GM06990 (cell line): ENCODE results near the gene MAPKAP1.

Experiments used
- DNase-seq: peaks from one replicate; pipeline ENCODE4 v3.0.0-alpha.2; 2011; ENCODE audit not compliant: insufficient read length; ENCODE audit errors: extremely low read depth
- H3K27me3 ChIP-seq: replicated peaks from 2 replicates; pipeline ENCODE4 v1.6.0; 2011; ENCODE audit warnings: low read length; ENCODE audit not compliant: control insufficient read depth, insufficient read depth
- H3K36me3 ChIP-seq: 2 replicates; pipeline ENCODE4 v1.5.1; 2011; ENCODE audit warnings: low read length; ENCODE audit not compliant: control insufficient read depth, insufficient read depth
- H3K4me3 ChIP-seq: replicated peaks from 2 replicates; pipeline ENCODE4 v1.5.1; 2011; ENCODE audit warnings: low read depth, mild to moderate bottlenecking, control low read depth, low read length
- TF ChIP-seq, protein P1 (sequence below): IDR thresholded peaks from 2 replicates; pipeline ENCODE4 v1.5.1; 2011; ENCODE audit warnings: low read length, control low read depth, mild to moderate bottlenecking, inconsistent platforms; ENCODE audit not compliant: insufficient read depth, poor library complexity, severe bottlenecking

MAPKAP1 gene

DNA sequence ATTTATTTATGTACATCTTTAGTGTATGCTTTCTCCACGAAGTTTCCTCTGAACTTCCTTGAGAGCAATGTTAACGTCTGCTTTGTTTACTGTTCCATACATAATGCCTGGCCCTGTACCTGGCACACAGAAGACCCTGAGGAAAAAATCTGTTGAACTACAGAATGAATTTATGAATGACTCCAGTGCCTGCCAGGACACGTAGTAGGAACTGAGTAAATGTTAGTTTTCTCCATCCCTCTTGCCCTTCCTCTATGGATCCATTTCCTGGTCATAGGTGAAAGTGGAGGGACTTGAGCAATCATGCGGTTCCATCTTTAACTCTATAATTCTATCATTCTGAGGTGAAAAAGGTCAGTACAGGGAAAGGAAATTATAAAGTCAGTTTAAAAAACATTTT lies 117.7 kb downstream of the MAPKAP1 start:
- no peaks in the 10 kb centered on the region for H3K27me3 ChIP-seq
- TF ChIP-seq, protein P1, sequence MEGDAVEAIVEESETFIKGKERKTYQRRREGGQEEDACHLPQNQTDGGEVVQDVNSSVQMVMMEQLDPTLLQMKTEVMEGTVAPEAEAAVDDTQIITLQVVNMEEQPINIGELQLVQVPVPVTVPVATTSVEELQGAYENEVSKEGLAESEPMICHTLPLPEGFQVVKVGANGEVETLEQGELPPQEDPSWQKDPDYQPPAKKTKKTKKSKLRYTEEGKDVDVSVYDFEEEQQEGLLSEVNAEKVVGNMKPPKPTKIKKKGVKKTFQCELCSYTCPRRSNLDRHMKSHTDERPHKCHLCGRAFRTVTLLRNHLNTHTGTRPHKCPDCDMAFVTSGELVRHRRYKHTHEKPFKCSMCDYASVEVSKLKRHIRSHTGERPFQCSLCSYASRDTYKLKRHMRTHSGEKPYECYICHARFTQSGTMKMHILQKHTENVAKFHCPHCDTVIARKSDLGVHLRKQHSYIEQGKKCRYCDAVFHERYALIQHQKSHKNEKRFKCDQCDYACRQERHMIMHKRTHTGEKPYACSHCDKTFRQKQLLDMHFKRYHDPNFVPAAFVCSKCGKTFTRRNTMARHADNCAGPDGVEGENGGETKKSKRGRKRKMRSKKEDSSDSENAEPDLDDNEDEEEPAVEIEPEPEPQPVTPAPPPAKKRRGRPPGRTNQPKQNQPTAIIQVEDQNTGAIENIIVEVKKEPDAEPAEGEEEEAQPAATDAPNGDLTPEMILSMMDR, result no peak
- H3K4me3 ChIP-seq, result no peak overlapping the region
- H3K36me3 ChIP-seq, result peaks cover 4% of the 10 kb centered on the region
- DNase-seq, result no peak

DNA sequence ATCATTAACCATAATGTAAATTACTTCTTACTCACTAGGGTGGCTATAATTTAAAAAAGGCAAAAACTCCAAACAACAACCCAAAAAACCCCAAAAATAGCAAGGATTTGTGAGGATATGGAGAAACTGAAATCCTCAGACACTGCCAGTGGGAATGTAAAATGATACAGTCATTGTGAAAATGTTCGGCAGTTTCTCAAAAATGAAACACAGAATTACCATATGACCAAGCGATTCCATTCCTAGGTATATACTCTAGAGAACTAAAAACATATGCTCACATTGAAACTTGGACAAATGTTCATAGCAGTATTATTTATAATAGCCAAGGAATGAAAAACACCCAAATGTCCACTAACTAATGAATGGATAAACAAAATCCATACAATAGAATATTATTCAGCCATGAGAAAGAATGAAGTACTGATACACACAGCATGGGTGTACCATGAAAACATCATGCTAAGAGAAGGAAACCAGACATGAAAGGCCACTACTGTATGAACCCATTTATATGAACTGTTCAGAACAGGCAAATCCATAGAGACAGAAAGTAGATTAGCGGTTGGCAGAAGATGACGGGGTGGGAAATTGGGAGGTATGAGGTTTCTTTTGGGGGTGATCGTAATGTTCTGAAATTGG lies 119.1 kb downstream of the MAPKAP1 start:
- no peak for DNase-seq
- TF ChIP-seq, protein P1, result no peak
- Histone ChIP-seq H3K27me3 (no peaks in the 10 kb centered on the region), H3K36me3 (peaks cover 4% of the 10 kb centered on the region), H3K4me3 (no peak overlapping the region)

DNA sequence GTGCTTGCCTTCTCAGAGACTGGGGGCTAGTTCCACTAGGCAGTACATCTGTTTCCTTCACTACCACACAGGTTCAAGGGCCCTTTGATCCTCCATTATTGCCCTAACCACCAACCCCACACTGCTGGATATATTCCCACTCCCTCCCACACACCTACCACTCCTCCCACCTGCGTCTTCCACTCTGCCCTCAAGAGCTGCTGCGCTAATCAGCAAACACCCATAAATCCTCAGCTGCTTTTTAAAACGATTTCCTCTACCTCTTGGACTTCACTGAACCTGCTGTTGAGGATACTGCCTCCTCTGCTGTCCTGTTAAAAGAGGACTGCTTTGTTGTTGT lies 120.9 kb downstream of the MAPKAP1 start:
- no peak for DNase-seq
- H3K27me3 ChIP-seq, result no peaks in the 10 kb centered on the region
- TF ChIP-seq, protein P1, result no peak
- H3K4me3 ChIP-seq, result no peak overlapping the region
- peaks cover 6% of the 10 kb centered on the region for H3K36me3 ChIP-seq

DNA sequence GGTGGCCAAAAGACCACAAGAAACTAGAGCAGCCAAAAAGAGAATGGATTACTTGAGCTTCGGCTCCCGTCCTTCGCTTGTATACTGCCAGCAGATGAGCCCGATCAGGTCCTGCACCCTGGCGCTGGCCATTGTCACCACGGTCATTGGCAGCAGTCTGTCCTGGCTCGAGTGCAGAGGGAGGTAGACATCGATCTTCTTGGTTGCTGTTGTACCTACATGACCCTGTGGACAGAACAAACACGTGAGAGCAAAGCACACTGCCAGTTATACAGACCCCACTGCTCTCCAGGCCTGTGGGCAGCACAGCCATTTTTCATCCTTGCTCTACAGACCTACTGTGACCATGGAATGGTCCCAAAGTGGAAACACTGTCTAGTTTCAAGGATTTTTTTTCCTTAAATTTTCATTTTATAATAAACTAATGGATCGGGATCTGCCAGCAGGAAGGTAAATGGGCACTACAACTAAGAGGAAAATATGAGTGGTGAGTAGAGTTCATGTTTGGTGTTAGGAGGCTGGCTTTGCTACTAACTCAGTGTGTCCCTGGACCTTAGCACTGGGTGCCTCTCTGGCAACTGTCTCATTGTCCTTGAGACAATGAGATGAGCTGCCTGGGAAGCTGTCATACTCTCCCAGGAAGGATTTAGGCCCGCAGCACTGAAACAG lies 121.4 kb downstream of the MAPKAP1 start:
- TF ChIP-seq, protein P1, result no peak
- H3K4me3 ChIP-seq, result no peak overlapping the region
- no peaks in the 10 kb centered on the region for H3K27me3 ChIP-seq
- DNase-seq, result no peak
- peaks cover 6% of the 10 kb centered on the region for H3K36me3 ChIP-seq

DNA sequence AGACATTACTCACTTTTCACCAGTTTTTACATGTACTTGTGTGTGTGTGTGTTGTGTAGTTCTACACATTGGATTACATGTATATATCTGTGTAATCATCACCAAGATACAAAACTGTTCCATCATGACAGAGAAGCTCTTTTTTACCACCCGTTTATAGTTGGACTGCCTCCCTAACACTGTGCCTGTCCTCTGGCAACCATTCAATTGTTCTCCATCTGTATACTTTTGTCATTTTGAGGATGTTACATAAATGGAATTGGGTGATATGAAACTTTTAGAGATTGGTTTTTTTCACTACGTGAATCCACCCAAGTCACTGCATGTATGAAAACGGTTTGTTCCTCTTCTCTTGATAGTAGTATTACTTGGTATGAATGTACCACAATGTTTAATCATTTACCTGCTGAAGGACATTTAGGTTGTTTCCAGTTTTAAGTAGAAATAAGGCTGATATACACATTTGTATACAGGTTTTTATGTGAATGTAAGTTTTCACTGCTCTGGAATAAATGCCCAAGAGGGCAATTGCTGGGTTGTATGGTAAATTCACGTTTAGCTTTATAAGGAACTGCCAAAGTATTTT lies 126.2 kb downstream of the MAPKAP1 start:
- TF ChIP-seq, protein P1, result no peak
- no peaks in the 10 kb centered on the region for H3K27me3 ChIP-seq
- H3K36me3 ChIP-seq, result peaks cover 6% of the 10 kb centered on the region
- no peak for DNase-seq
- H3K4me3 ChIP-seq, result no peak overlapping the region
